ENCODE measurements around the gene LAMA1.
A peak's percentile ranks its signal among the peaks of the same experiment; 100 is the strongest.

LAMA1 gene

GRCh38 chr18:6956495-6956894, 161.1 kb downstream of the LAMA1 start:
- no peak overlapping the region for H3K14ac ChIP-seq (ENCODE audit: low read length)
- no peak overlapping the region for H3K23ac ChIP-seq (ENCODE audit: low read length)
- H4K91ac ChIP-seq (ENCODE audit: low read depth, low read length), result no peak overlapping the region
- no peak overlapping the region for H3K4me2 ChIP-seq (ENCODE audit: low read length)
- H3K79me2 ChIP-seq (ENCODE audit: control insufficient read depth, insufficient read depth, low read length, poor library complexity), result no peaks in the 10 kb centered on the region
- peaks cover 58 to 68% of the 10 kb centered on the region in 2 experiments for H3K36me3 ChIP-seq (ENCODE audit: control insufficient read depth in 1 of 2, insufficient read depth in 2 of 2, low read length in 2 of 2)
- peaks cover 2 to 4% of the 10 kb centered on the region in 2 experiments for H3K4me1 ChIP-seq (ENCODE audit: control insufficient read depth in 1 of 2, insufficient read depth in 2 of 2, low read length in 2 of 2)
- H2AK5ac ChIP-seq (ENCODE audit: low read length), result no peak overlapping the region
- no peaks in the 10 kb centered on the region for H3K79me1 ChIP-seq (ENCODE audit: low read length)
- no peak overlapping the region for H2AFZ ChIP-seq (ENCODE audit: insufficient read depth, low read length, poor library complexity)
- no peaks in the 10 kb centered on the region for H3K27me3 ChIP-seq (ENCODE audit: insufficient read depth, low read length)
- WGBS (ENCODE audit: extremely low coverage, insufficient coverage, insufficient read length), result no CpG with 5 or more reads among the region's 5 CpGs
- no peak overlapping the region for H2BK12ac ChIP-seq (ENCODE audit: low read length)
- no peak for DNase-seq
- no peaks in the 10 kb centered on the region for H3K9me3 ChIP-seq (ENCODE audit: insufficient read depth, low read depth, low read length)
- no peak overlapping the region for H4K8ac ChIP-seq (ENCODE audit: low read depth, low read length)
- H3K27ac ChIP-seq (ENCODE audit: low read depth, low read length), result no peak overlapping the region
- H4K12ac ChIP-seq (ENCODE audit: low read depth, low read length), result no peak overlapping the region
- no peak overlapping the region for H3K4ac ChIP-seq (ENCODE audit: low read depth, low read length)
- no peak overlapping the region for H3K9ac ChIP-seq (ENCODE audit: low read length)
- H3K18ac ChIP-seq (ENCODE audit: low read length), result no peak overlapping the region
- H2BK120ac ChIP-seq (ENCODE audit: insufficient read depth, low read length, poor library complexity), result no peak overlapping the region
- no peak overlapping the region for H3K4me3 ChIP-seq (ENCODE audit: low read depth, low read length)
- H2BK5ac ChIP-seq (ENCODE audit: low read depth, low read length, poor library complexity), result no peak overlapping the region

GRCh38 chr18:6955304-6955703, 162.3 kb downstream of the LAMA1 start:
- no peak for DNase-seq
- Histone ChIP-seq H3K14ac (ENCODE audit: low read length) (no peak overlapping the region), H2BK120ac (ENCODE audit: insufficient read depth, low read length, poor library complexity) (no peak overlapping the region), H2AK5ac (ENCODE audit: low read length) (no peak overlapping the region), H4K8ac (ENCODE audit: low read depth, low read length) (no peak overlapping the region), H2AFZ (ENCODE audit: insufficient read depth, low read length, poor library complexity) (no peak overlapping the region), H3K4me3 (ENCODE audit: low read depth, low read length) (no peak overlapping the region), H3K23ac (ENCODE audit: low read length) (no peak overlapping the region), H3K36me3 (ENCODE audit: control insufficient read depth in 1 of 2, insufficient read depth in 2 of 2, low read length in 2 of 2) (peaks cover 65 to 74% of the 10 kb centered on the region in 2 experiments), H3K9ac (ENCODE audit: low read length) (no peak overlapping the region), H3K4me2 (ENCODE audit: low read length) (no peak overlapping the region), H3K9me3 (ENCODE audit: insufficient read depth, low read depth, low read length) (no peaks in the 10 kb centered on the region), H2BK5ac (ENCODE audit: low read depth, low read length, poor library complexity) (no peak overlapping the region), H3K4ac (ENCODE audit: low read depth, low read length) (no peak overlapping the region), H3K18ac (ENCODE audit: low read length) (no peak overlapping the region), H3K27ac (ENCODE audit: low read depth, low read length) (no peak overlapping the region), H2BK12ac (ENCODE audit: low read length) (no peak overlapping the region), H3K4me1 (ENCODE audit: control insufficient read depth in 1 of 2, insufficient read depth in 2 of 2, low read length in 2 of 2) (peaks cover 0 to 2% of the 10 kb centered on the region in 2 experiments), H3K79me1 (ENCODE audit: low read length) (no peaks in the 10 kb centered on the region), H4K91ac (ENCODE audit: low read depth, low read length) (no peak overlapping the region), H3K27me3 (ENCODE audit: insufficient read depth, low read length) (no peaks in the 10 kb centered on the region), H3K79me2 (ENCODE audit: control insufficient read depth, insufficient read depth, low read length, poor library complexity) (no peaks in the 10 kb centered on the region), H4K12ac (ENCODE audit: low read depth, low read length) (no peak overlapping the region)
- no CpG with 5 or more reads among the region's 18 CpGs for WGBS (ENCODE audit: extremely low coverage, insufficient coverage, insufficient read length)

- no peaks in the 10 kb centered on the region for H3K9me3 ChIP-seq (ENCODE audit: insufficient read depth, low read depth, low read length)
Observed at GRCh38 chr18:6954501-6954900, 163.1 kb downstream of the LAMA1 start.

GRCh38 chr18:6951336-6952090, 166.1 kb downstream of the LAMA1 start:
- H4K12ac ChIP-seq (ENCODE audit: low read depth, low read length), result no peak overlapping the region
- H4K91ac ChIP-seq (ENCODE audit: low read depth, low read length), result no peak overlapping the region
- H3K79me1 ChIP-seq (ENCODE audit: low read length), result no peaks in the 10 kb centered on the region
- no peak overlapping the region for H3K18ac ChIP-seq (ENCODE audit: low read length)
- no peak overlapping the region for H3K4me2 ChIP-seq (ENCODE audit: low read length)
- H3K27ac ChIP-seq (ENCODE audit: low read depth, low read length), result no peak overlapping the region
- peaks cover 72 to 81% of the 10 kb centered on the region in 2 experiments for H3K36me3 ChIP-seq (ENCODE audit: control insufficient read depth in 1 of 2, insufficient read depth in 2 of 2, low read length in 2 of 2)
- no peak overlapping the region for H3K4ac ChIP-seq (ENCODE audit: low read depth, low read length)
- H3K9me3 ChIP-seq (ENCODE audit: insufficient read depth, low read depth, low read length), result no peaks in the 10 kb centered on the region
- H3K4me1 ChIP-seq (ENCODE audit: control insufficient read depth in 1 of 2, insufficient read depth in 2 of 2, low read length in 2 of 2), result no peaks in the 10 kb centered on the region
- no peak overlapping the region for H2BK12ac ChIP-seq (ENCODE audit: low read length)
- no peak overlapping the region for H2AFZ ChIP-seq (ENCODE audit: insufficient read depth, low read length, poor library complexity)
- no CpG with 5 or more reads among the region's 17 CpGs for WGBS (ENCODE audit: extremely low coverage, insufficient coverage, insufficient read length)
- H3K14ac ChIP-seq (ENCODE audit: low read length), result no peak overlapping the region
- no peaks in the 10 kb centered on the region for H3K79me2 ChIP-seq (ENCODE audit: control insufficient read depth, insufficient read depth, low read length, poor library complexity)
- no peak overlapping the region for H3K23ac ChIP-seq (ENCODE audit: low read length)
- H2BK120ac ChIP-seq (ENCODE audit: insufficient read depth, low read length, poor library complexity), result no peak overlapping the region
- no peak overlapping the region for H2AK5ac ChIP-seq (ENCODE audit: low read length)
- no peak overlapping the region for H4K8ac ChIP-seq (ENCODE audit: low read depth, low read length)
- no peak overlapping the region for H3K4me3 ChIP-seq (ENCODE audit: low read depth, low read length)
- peak; percentile 76 to 94 for DNase-seq
- H3K9ac ChIP-seq (ENCODE audit: low read length), result no peak overlapping the region
- H2BK5ac ChIP-seq (ENCODE audit: low read depth, low read length, poor library complexity), result no peak overlapping the region
- H3K27me3 ChIP-seq (ENCODE audit: insufficient read depth, low read length), result no peaks in the 10 kb centered on the region

More at GRCh38 chr18:6954501-6954900, 163.1 kb downstream of the LAMA1 start:
- no CpG with 5 or more reads among the region's 4 CpGs for WGBS (ENCODE audit: extremely low coverage, insufficient coverage, insufficient read length)
- Histone ChIP-seq H3K9ac (ENCODE audit: low read length) (no peak overlapping the region), H2AFZ (ENCODE audit: insufficient read depth, low read length, poor library complexity) (no peak overlapping the region), H2AK5ac (ENCODE audit: low read length) (no peak overlapping the region), H3K36me3 (ENCODE audit: control insufficient read depth in 1 of 2, insufficient read depth in 2 of 2, low read length in 2 of 2) (peaks cover 67 to 78% of the 10 kb centered on the region in 2 experiments), H2BK12ac (ENCODE audit: low read length) (no peak overlapping the region), H3K14ac (ENCODE audit: low read length) (no peak overlapping the region), H3K23ac (ENCODE audit: low read length) (no peak overlapping the region), H4K12ac (ENCODE audit: low read depth, low read length) (no peak overlapping the region), H3K18ac (ENCODE audit: low read length) (no peak overlapping the region), H4K8ac (ENCODE audit: low read depth, low read length) (no peak overlapping the region), H4K91ac (ENCODE audit: low read depth, low read length) (no peak overlapping the region), H3K79me1 (ENCODE audit: low read length) (no peaks in the 10 kb centered on the region), H3K27me3 (ENCODE audit: insufficient read depth, low read length) (no peaks in the 10 kb centered on the region), H2BK120ac (ENCODE audit: insufficient read depth, low read length, poor library complexity) (no peak overlapping the region), H3K4ac (ENCODE audit: low read depth, low read length) (no peak overlapping the region), H3K79me2 (ENCODE audit: control insufficient read depth, insufficient read depth, low read length, poor library complexity) (no peaks in the 10 kb centered on the region), H3K4me2 (ENCODE audit: low read length) (no peak overlapping the region), H3K4me3 (ENCODE audit: low read depth, low read length) (no peak overlapping the region), H3K27ac (ENCODE audit: low read depth, low read length) (no peak overlapping the region), H3K4me1 (ENCODE audit: control insufficient read depth in 1 of 2, insufficient read depth in 2 of 2, low read length in 2 of 2) (peaks cover 0 to 2% of the 10 kb centered on the region in 2 experiments), H2BK5ac (ENCODE audit: low read depth, low read length, poor library complexity) (no peak overlapping the region)
- no peak for DNase-seq

Measured in trophoblast cell (in vitro differentiated cells and primary cell).